GM20431 (cell line): ENCODE data around the gene CNOT3.
"Not testable (repeated sequence)": the region's sequence is repeated elsewhere in the genome, so short reads cannot be mapped to it uniquely, and the experiment has no call there.

Source experiments
- in situ Hi-C: fragments of 300-500 bp; cut with MseI, MboI; formaldehyde crosslinking; loops from one replicate; pipeline ENCODE4 v1.15.0; 2020; ENCODE audit warnings: low sequenced_read_pairs; ENCODE audit not compliant: unreplicated experiment

CNOT3 gene

GRCh38 chr19:54164369-54165068 lies 27.0 kb downstream of the CNOT3 start:
- in situ Hi-C loops = no loop called here

GRCh38 chr19:54165222-54165621 lies 27.7 kb downstream of the CNOT3 start:
- in situ Hi-C loops = no loop called here

DNA sequence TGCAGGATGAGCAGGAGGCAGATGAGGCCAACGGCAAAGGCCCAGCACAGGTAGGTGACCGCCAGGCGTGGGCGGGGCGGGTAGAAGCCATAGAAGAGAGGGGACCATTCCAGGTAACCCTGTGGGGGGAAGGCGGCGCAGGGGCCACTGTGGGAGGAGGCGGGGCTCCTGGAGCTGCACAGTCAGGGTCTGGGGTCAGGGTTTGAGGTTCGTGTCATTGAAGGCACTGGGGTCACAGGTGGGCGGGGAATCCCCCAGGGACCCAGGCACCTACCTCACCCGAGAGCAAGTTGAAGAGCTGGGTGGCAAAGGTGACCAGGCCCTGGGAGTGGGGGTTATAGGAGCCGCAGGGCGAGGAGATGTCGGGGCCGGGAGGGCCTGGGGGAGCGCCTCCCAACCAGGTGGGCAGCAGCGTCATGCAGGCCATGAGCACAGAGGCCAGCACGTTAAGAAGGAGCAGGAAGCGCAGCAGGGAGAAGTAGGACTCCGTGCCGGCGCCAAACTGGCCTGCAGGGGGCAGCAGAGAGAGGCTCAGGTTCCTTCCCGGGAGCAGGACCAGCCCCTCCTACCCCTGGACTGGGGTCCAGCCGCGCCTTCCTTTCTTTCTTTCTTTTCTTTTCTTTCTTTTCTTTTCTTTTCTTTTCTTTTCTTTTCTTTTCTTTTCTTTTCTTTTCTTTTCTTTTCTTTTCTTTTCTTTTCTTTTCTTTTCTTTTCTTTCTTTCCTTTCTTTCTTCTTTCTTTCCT lies 30.8 kb downstream of the CNOT3 start:
- in situ Hi-C loops = no loop called here

DNA sequence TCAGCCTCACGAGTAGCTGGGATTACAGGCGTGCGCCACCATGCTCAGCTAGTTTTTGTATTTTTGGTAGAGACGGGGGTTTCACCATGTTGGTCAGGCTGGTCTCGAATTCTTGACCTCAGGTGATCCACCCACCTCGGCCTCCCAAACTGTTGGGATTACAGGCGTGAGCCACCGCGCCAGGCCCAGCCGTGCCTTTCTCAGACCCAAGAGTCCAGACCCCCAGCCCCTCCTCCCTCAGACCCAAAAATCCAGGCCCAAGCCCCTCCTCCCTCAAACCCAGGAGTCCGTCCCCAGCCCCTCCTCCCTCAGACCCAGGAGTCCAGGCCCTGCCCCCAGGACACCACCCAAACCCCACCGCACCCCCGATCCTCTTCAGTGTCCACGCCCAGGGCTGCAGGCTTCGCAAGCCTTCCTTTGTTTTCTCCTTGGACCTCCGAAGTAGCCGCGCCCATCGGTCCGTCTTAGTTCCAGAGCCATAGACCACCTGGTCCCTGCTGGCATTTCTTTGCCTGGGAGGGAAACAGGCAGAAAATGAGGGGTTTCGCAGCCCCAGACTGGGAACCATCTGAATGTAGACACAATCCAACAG lies 31.7 kb downstream of the CNOT3 start:
- in situ Hi-C loops = no loop called here

DNA sequence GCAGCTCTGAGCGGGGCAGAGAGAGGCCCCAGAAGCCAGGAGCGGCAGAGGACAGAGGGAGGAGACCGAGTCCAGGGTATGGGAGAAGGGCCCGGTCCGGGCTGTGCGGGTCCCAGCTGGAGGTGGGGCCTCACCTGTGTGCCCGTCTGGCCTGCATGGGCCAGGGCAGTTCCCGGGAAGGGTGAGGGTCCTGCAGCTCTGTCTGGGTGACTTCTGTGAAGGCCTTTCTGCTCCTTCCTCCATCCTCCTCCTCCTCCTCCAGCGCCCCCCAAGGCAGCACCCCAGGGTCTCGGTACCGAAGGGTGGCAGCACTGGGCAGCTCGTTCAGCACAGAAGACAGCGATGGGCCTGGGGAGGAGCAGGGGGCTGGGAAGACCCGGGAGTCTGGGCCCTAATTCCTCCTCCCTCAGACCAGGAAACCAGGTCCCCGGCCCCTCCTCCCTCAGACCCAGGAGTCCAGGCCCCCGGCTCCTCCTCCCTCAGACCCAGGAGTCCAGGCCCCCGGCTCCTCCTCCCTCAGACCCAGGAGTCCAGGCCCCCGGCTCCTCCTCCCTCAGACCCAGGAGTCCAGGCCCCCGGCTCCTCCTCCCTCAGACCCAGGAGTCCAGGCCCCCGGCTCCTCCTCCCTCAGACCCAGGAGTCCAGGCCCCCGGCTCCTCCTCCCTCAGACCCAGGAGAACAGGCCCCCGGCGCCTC lies 34.3 kb downstream of the CNOT3 start:
- in situ Hi-C loops = not testable (repeated sequence)

- in situ Hi-C loops = no loop called here
Observed at GRCh38 chr19:54172471-54173358, 35.2 kb downstream of the CNOT3 start, which contains the start of gene TMC4. Gene TMC4 (minus strand): TSS chr19:54173160. CDS start chr19:54173117, 43 bp downstream.

DNA sequence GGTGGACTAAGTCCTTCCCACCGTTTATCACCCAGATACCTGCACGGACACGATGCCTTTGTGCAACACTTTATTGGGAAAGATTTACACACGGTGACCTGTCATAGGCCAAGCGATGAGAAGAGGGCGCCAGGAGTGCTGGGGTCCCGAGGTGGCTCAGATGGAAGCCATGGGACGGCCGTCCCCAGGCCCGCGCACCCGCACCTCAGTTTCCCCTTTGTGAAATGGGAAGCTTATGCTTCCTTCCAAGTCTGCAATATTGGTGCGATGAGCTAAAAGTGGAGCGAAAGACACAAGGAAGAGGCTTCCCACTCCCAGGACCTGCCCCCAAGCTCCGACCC lies 35.8 kb downstream of the CNOT3 start:
- in situ Hi-C loops = no loop called here

DNA sequence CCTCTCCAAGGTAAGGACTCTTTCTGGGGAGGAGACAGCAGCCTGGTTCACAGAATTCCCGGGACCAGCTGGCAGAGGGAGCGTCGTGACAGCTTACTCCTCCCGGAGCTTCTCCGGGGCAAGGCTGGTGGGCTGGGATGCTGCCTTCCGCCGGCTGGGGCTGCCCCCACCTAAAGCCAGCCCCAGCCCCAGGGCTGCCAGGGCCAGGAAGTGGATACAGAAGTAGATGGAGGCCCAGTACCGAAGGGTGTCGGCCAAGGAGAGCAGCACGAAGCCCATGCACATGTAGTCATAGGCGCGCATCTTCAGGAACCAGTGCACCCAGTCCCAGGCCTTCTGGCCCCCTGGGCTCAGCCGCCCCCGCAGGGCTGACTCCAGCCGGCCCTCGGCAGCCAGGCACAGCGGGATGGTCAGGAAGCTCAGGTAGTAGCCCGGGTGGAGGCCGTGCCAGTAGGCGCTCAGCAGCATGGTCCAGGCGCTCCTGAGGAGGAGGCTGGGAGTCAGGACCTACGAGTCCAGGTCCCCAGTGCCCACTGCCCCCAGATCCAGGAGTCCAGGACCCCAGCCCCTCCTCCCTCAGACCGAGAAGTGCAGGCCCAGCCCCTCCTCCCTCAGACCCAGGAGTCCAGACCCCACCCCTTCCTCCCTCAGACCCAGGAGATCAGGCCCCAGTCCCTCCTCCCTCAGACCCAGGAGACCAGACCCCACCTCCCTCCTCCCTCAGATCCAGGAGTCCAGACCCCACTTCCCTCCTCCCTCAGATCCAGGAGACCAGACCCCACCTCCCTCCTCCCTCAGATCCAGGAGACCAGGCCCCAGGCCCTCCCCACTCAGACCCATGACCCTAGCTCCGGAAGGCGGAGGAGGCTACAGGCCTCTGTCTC lies 36.6 kb downstream of the CNOT3 start:
- in situ Hi-C loops = no loop called here

DNA sequence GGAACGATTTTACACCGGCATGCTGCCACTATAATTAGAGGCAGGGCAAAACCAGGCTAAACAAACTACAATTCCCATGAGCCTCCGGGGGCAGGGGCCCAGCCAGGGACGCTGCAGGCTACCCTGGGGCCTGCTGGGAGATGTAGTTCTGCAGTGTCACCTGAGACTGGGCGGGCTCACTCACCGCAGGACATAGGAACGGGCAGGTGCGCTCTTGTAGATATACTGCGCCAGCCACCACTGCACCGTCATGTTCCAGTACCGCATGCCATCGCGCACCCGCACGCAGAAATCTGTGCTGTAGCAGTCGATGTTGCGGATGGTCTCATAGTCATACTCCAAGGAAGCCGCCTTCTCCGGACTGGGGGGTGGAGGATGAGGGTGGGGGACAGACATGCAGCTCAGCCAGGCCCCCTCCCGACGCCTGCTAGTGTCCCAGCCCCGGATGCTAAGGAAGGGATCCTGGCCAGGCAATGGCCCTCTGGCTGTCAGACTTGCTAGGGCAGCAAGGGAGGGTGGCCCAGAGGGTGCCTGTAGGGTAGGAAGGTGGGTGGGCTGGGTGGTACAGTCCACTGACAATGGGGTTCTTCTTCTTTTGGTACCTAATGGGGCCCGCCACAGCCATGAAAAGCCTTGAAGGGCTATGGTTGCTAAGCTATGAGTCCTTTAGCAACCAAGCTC lies 41.2 kb downstream of the CNOT3 start:
- in situ Hi-C loops = loop anchor here (5.0 kb wide), 1 partner anchor 49 kb away; no protein-coding TSS in a partner anchor

DNA sequence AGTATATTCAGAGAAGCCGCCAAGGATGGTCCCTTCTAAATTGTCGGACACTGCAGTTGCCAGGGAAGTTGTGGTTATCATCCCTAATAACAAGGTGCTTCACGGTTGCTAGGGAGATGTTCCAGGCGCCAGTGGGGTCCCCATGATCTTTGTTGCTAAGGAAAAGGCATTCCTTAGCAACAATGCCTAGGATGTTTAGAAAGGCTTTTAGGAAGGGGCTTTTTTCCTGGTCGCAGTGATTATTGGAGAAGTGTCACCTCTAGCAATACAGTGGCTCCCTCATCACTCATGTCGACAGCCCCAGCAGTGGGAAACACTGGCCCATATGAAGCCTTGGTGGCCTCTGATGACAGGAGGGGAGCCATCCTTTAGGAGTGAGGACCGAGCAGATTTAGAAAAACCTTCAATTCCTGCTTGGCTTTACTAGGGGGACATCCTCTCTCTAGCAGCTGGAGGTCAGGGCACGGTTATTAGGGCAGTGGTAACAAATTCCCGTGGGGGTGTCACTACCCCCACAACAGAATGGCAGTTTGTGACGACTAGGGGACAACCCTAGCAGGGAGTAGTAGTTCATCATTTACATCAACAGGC lies 41.8 kb downstream of the CNOT3 start:
- in situ Hi-C loops = loop anchor here (5.0 kb wide), 1 partner anchor 48 kb away; no protein-coding TSS in a partner anchor

- in situ Hi-C loops = loop anchor here (5.0 kb wide), 1 partner anchor 47 kb away; no protein-coding TSS in a partner anchor
Observed at GRCh38 chr19:54179921-54180461, 42.4 kb downstream of the CNOT3 start.

- in situ Hi-C loops = no loop called here
Observed at GRCh38 chr19:54180691-54181091, 43.1 kb downstream of the CNOT3 start.

DNA sequence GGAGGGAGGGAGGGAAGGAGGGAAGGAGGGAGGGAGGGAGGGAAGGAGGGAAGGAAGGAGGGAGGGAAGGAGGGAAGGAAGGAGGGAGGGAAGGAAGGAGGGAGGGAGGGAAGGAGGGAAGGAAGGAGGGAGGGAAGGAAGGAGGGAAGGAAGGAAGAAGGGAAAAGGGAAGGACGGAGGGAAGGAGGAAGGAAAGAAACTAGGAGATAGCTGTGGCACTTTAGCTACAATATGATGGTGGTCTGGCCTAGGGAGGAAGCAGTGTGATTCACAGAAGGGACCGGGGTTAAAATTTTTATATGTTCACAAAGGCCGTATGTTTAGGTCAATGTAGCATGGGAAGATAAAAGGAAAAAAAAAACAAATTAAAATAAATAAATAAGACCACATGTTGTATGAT lies 44.3 kb downstream of the CNOT3 start:
- in situ Hi-C loops = not testable (repeated sequence)

DNA sequence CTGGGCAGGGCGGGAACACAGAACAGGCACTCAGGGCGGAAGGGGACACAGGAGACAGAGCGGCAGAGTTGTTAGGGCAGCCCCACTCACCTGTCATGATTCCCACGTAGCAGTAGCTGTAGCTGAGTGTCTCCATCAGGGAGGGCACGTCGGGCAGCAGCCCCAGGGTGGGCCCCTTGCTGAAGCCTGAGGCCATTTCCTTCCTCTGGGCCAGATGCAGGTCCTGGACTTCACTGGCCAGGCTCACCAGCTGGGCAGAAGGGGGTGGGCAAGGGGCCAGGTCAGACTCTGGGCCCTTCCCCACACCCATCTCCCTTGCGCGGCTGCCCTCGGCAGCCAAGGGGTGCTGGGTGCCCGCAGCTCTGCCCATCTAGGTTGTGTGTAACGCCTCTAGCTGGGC lies 45.9 kb downstream of the CNOT3 start:
- in situ Hi-C loops = no loop called here

DNA sequence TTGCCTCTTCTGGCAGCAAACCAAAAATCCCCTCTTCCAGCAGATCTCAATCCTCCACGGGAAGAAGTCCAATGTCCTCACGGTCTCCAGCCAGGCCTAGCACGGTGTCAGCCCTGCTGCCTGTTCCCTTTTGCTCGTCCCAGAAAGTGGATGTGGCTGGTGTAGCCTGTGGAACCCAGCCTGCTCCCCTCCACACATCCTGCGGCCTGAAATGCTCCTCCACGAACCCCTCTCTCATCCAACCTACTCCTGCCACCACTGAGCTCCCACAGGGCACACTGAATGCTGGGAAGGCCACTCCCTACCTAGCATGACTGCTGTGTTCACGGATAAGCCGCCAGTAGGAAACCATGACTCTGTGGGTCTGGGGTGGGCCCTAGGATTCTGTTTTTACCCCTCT lies 48.8 kb downstream of the CNOT3 start:
- in situ Hi-C loops = no loop called here

GRCh38 chr19:54186934-54187381 lies 49.4 kb downstream of the CNOT3 start:
- in situ Hi-C loops = no loop called here

GRCh38 chr19:54188215-54188871 lies 50.8 kb downstream of the CNOT3 start:
- in situ Hi-C loops = no loop called here
